CD14-positive monocyte (primary cell): ENCODE data around the gene BAHCC1. TPM values are rescaled to one million over a fixed set of nuclear protein-coding genes. Genes with fewer than 3 reads are reported as not detected.

Experiments used
- DNase-seq, 3 donors: peaks; one replicate each; pipeline ENCODE4 v3.0.0-alpha.2; 2011 to 2022
- H2AFZ ChIP-seq: 2 replicates; pipeline ENCODE4 v1.6.0; 2012; ENCODE audit warnings: mild to moderate bottlenecking, low read depth, low read length, inconsistent platforms; ENCODE audit not compliant: insufficient read depth, poor library complexity, severe bottlenecking
- H3K27ac ChIP-seq, 2 donors: 1 replicate in 1 of 2; 2 replicates in 1 of 2; pipeline ENCODE4 v1.5.1; 2012 to 2013; ENCODE audit warnings: low read length in 2 of 2, control low read depth in 1 of 2, inconsistent platforms in 1 of 2, low read depth in 1 of 2, mild to moderate bottlenecking in 1 of 2
- H3K27me3 ChIP-seq, 2 donors: one replicate each; pipeline versions ENCODE4 v1.6.0 to v1.6.1; 2011 to 2013; ENCODE audit warnings: low read length in 2 of 2; ENCODE audit not compliant: control insufficient read depth in 2 of 2, insufficient read depth in 2 of 2
- H3K36me3 ChIP-seq, 2 donors: replicated peaks in 1 of 2; 1 replicate in 1 of 2; 2 replicates in 1 of 2; pipeline versions ENCODE4 v1.5.1 to v1.6.1; 2012 to 2013; ENCODE audit warnings: low read length in 2 of 2, control low read depth in 1 of 2, inconsistent platforms in 1 of 2, mild to moderate bottlenecking in 1 of 2; ENCODE audit not compliant: insufficient read depth in 2 of 2, control insufficient read depth in 1 of 2
- H3K4me1 ChIP-seq, 2 donors: 1 replicate in 1 of 2; 2 replicates in 1 of 2; pipeline versions ENCODE4 v1.5.1 to v1.6.1; 2012 to 2013; ENCODE audit warnings: low read length in 2 of 2, control low read depth in 1 of 2, inconsistent platforms in 1 of 2, mild to moderate bottlenecking in 1 of 2, moderate library complexity in 1 of 2; ENCODE audit not compliant: insufficient read depth in 2 of 2, control insufficient read depth in 1 of 2
- H3K4me2 ChIP-seq: replicated peaks from 2 replicates; pipeline ENCODE3; 2012; ENCODE audit warnings: low read length, moderate library complexity, mild to moderate bottlenecking; ENCODE audit not compliant: poor library complexity, severe bottlenecking; ENCODE audit errors: extremely low read depth
- H3K4me3 ChIP-seq, 3 experiments: fragments of 200-600 bp in 1 of 3; sonication (generic) in 1 of 3; replicated peaks in 1 of 3; 1 replicate in 2 of 3; 2 replicates in 1 of 3; pipeline ENCODE4 v1.5.1; 2011 to 2013; ENCODE audit warnings: low read length in 3 of 3, mild to moderate bottlenecking in 3 of 3, control low read depth in 2 of 3, low read depth in 2 of 3, inconsistent platforms in 1 of 3, moderate library complexity in 1 of 3
- H3K79me2 ChIP-seq: 2 replicates; pipeline ENCODE4 v1.6.0; 2012; ENCODE audit warnings: mild to moderate bottlenecking, control low read depth, inconsistent platforms, low read length, moderate library complexity; ENCODE audit not compliant: insufficient read depth
- H3K9ac ChIP-seq: 2 replicates; pipeline ENCODE4 v1.6.0; 2017; ENCODE audit warnings: low read length, mild to moderate bottlenecking; ENCODE audit not compliant: insufficient read depth, poor library complexity, severe bottlenecking
- H3K9me3 ChIP-seq, 2 donors: replicated peaks in 1 of 2; 1 replicate in 1 of 2; 2 replicates in 1 of 2; pipeline versions ENCODE4 v1.5.1 to v1.6.1; 2012 to 2013; ENCODE audit warnings: low read length in 2 of 2, control low read depth in 1 of 2; ENCODE audit not compliant: control insufficient read depth in 1 of 2, insufficient read depth in 1 of 2
- H4K20me1 ChIP-seq: 2 replicates; pipeline ENCODE4 v1.6.0; 2012; ENCODE audit warnings: mild to moderate bottlenecking, low read length, control low read depth, moderate library complexity; ENCODE audit not compliant: insufficient read depth
- H3K27ac Mint-ChIP-seq, 7 donors: one replicate each; pipeline ENCODE4 v1.8.0; 2020; ENCODE audit warnings: mild to moderate bottlenecking in 7 of 7, mixed read lengths in 7 of 7, moderate library complexity in 6 of 7, inconsistent platforms in 2 of 7
- H3K27me3 Mint-ChIP-seq, 3 donors: one replicate each; pipeline ENCODE4 v1.8.0; 2021 to 2022; ENCODE audit warnings: low read depth in 3 of 3, mild to moderate bottlenecking in 3 of 3, mixed read lengths in 3 of 3, moderate library complexity in 3 of 3, inconsistent platforms in 1 of 3
- H3K36me3 Mint-ChIP-seq, 2 donors: one replicate each; pipeline ENCODE4 v1.8.0; 2020; ENCODE audit warnings: mixed read lengths in 2 of 2, inconsistent platforms in 1 of 2, mild to moderate bottlenecking in 1 of 2
- H3K4me1 Mint-ChIP-seq: one replicate; pipeline ENCODE4 v1.8.0; 2020; ENCODE audit warnings: mild to moderate bottlenecking, mixed read lengths
- H3K4me3 Mint-ChIP-seq, 2 donors: one replicate each; pipeline ENCODE4 v1.8.0; 2020; ENCODE audit warnings: mild to moderate bottlenecking in 2 of 2, mixed read lengths in 2 of 2, moderate library complexity in 1 of 2
- H3K9me3 Mint-ChIP-seq, 7 donors: one replicate each; pipeline ENCODE4 v1.8.0; 2020 to 2022; ENCODE audit warnings: mixed read lengths in 7 of 7, mild to moderate bottlenecking in 6 of 7, moderate library complexity in 6 of 7, inconsistent platforms in 2 of 7
- WGBS: methylation state at CpG from one replicate; pipeline ENCODE4 v1.1.5; 2013; ENCODE audit warnings: missing lambda C conversion rate; ENCODE audit not compliant: insufficient coverage; 5-methylcytosine and 5-hydroxymethylcytosine counted together
- intact Hi-C, 2 donors: fragments of 100-400 bp; cut with micrococcal nuclease; formaldehyde crosslinking; loops; one replicate each; pipeline versions ENCODE4 v1.15.0 to v1.15.1; 2023
- polyA plus RNA-seq, 3 donors: library from polyadenylated mRNA; depleted of rRNA in 1 of 3; unstranded in 2 of 3; stranded (reverse) in 1 of 3; fragments of 300-500 nt in 2 of 3; fragments of >200 nt in 1 of 3; fragmentation: Illumina TruSeq in 2 of 3; gene quantifications; 1 replicate in 2 of 3; 2 replicates in 1 of 3; pipeline ENCODE4 v1.2.3, GENCODE V29; 2012 to 2021
- TF ChIP-seq, protein P1 (sequence below): fragments of 200-600 bp; IDR thresholded peaks from one replicate; pipeline ENCODE4 v1.8.0; 2022; ENCODE audit warnings: antibody characterized with exemption, mild to moderate bottlenecking

BAHCC1 gene
- polyA plus RNA-seq, 3 donors, result 0.11 to 8.8 (median 0.27) TPM

DNA sequence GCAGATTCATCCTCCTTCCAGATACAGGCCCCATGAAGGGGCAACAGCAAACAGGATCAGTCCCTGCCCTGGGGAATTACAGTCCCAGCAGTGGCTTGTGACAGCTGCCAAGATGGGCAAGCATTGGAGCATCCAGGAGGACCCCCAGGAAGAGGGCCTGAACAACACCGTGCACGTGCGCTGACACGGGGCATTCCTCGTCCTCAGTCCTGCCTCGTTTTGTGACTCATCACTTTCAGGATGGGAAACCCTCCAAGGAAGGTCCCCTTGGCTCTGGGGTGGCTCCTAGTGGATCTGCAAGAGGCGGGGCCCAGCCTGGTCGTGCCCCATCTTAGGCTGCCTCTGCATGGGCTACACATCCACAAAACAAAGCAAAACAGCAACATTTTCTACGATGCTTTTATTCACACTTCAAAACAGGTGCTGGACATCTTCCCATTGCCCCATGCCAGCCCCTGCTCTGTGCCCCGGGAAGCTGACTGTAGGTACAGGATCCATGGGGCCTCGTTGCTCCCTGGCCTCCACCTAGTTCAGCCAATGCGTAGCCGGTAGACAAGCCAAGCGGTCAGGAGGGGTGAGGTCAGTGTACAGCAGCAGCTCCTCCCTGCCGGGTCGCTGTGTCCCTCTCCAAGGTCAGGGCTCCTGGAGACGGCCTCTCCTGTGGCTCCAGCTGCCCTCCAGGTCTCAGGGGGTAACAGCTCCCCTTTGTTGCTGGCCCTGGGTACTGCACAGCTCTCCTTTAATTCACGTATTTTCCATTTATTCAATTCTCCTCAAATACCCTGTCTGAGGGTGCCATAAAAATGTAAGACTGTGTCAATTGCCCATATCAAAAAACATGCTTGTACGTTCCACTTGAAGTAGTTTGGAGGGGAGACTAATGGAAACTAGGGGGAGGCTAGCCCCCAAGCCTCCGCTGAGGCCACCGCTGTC is 85.1 kb downstream of the BAHCC1 start:
- Mint-ChIP-seq H3K9me3 (peaks cover 0 to 12% (median 4%) of the 10 kb centered on the region in 7 donors), H3K4me3 (peak overlapping the region; percentile 27 to 59), H3K36me3 (no peaks in the 10 kb centered on the region), H3K4me1 (peaks cover 24% of the 10 kb centered on the region), H3K27me3 (peaks cover 18 to 48% (median 31%) of the 10 kb centered on the region in 3 donors), H3K27ac (no peak overlapping the region)
- intact Hi-C loops, result loop anchor here (5.0 to 10.0 kb wide), 6 partner anchors 48 to 338 kb away; no protein-coding TSS in a partner anchor
- Histone ChIP-seq H3K27ac (no peak overlapping the region), H4K20me1 (no peaks in the 10 kb centered on the region), H3K79me2 (no peaks in the 10 kb centered on the region), H3K9ac (no peak overlapping the region), H3K4me2 (peak overlapping the region; percentile 72), H2AFZ (no peak overlapping the region), H3K36me3 (no peaks in the 10 kb centered on the region), H3K27me3 (peaks cover 0 to 30% of the 10 kb centered on the region in 2 donors), H3K4me3 (no peak overlapping the region), H3K4me1 (peaks cover 30 to 39% of the 10 kb centered on the region in 2 donors), H3K9me3 (no peaks in the 10 kb centered on the region)
- WGBS, result 79% methylated on average over 16 of the region's 21 CpGs
- no peak for DNase-seq
- TF ChIP-seq, protein P1, sequence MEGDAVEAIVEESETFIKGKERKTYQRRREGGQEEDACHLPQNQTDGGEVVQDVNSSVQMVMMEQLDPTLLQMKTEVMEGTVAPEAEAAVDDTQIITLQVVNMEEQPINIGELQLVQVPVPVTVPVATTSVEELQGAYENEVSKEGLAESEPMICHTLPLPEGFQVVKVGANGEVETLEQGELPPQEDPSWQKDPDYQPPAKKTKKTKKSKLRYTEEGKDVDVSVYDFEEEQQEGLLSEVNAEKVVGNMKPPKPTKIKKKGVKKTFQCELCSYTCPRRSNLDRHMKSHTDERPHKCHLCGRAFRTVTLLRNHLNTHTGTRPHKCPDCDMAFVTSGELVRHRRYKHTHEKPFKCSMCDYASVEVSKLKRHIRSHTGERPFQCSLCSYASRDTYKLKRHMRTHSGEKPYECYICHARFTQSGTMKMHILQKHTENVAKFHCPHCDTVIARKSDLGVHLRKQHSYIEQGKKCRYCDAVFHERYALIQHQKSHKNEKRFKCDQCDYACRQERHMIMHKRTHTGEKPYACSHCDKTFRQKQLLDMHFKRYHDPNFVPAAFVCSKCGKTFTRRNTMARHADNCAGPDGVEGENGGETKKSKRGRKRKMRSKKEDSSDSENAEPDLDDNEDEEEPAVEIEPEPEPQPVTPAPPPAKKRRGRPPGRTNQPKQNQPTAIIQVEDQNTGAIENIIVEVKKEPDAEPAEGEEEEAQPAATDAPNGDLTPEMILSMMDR, result no peak

DNA sequence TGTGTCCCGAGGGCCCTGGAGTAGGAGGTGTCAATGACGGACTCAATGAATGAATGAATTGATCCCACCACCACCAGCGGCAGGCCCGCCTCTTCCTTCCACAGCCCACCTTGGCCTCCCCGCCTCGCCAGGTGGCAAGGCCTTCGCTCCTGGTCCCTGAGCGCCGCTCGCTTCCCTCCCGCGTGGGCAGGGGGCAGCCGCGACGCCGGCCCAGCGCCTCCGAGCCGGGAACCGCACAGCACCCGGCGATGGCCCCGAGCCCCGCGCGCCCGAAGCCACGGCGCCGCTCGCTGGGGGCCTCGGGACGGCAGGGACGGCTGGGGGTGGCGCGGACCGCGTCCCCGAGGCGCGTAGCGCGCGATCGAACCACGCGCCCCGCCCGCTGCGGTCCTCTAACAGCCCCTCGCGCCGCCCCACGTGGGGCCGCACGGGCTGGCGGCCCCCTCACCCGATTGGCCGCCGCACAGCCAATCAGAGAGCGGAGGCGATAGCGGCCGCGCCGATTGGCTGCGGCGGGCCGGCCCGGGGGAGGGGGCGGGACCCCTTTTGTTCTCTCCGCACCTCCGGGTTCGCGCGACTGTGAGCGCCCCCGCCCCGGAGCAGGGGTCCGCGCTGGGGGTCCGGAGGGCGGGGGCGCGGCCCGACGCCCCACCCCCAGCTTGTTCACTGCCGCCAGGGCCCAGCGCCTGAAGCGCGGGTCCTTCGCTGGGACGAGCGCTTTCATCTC is 86.0 kb downstream of the BAHCC1 start:
- Histone ChIP-seq H3K4me1 (peaks cover 35 to 44% of the 10 kb centered on the region in 2 donors), H3K9me3 (no peaks in the 10 kb centered on the region), H3K9ac (no peak overlapping the region), H3K27me3 (peaks cover 0 to 30% of the 10 kb centered on the region in 2 donors), H3K79me2 (no peaks in the 10 kb centered on the region), H3K36me3 (no peaks in the 10 kb centered on the region), H3K4me2 (peak overlapping the region; percentile 72), H3K27ac (no peak overlapping the region), H2AFZ (peak overlapping the region; percentile 69), H4K20me1 (no peaks in the 10 kb centered on the region), H3K4me3 (peak overlapping the region; percentile 32 to 73 (median 39))
- TF ChIP-seq, protein P1, result no peak
- H3K4me3 Mint-ChIP-seq, result peak overlapping the region; percentile 62 to 71
- H3K27me3 Mint-ChIP-seq, result peaks cover 18 to 48% (median 31%) of the 10 kb centered on the region in 3 donors
- peaks cover 29% of the 10 kb centered on the region for H3K4me1 Mint-ChIP-seq
- intact Hi-C loops, result loop anchor here (5.0 to 10.0 kb wide), 6 partner anchors 49 to 339 kb away; no protein-coding TSS in a partner anchor
- peak overlapping the region in 1 of 7 donors; percentile 54 for H3K27ac Mint-ChIP-seq
- 2% methylated on average over 88 of the region's 94 CpGs for WGBS
- peak; percentile 67 to 83 (median 77) for DNase-seq
- H3K9me3 Mint-ChIP-seq, result peaks cover 0 to 12% (median 4%) of the 10 kb centered on the region in 7 donors
- no peaks in the 10 kb centered on the region for H3K36me3 Mint-ChIP-seq
